NCI-H82 treated with DMSO at 0.1 percent for 48 hours (cell line): Measurements from ENCODE around the gene LGALS7.
"Not testable (repeated sequence)": the region's sequence is repeated elsewhere in the genome, so short reads cannot be mapped to it uniquely, and the experiment has no call there.

Experiments
- DNase-seq: peaks from one replicate; lab custom pipeline; 2025; ENCODE audit not compliant: unreplicated experiment; lab: John Stamatoyannopoulos, UW

Gene LGALS7

GRCh38 chr19:38774181-38774950 lies 1.0 kb upstream of the LGALS7 start:
- DNase-seq = no peak

- not testable (repeated sequence) for DNase-seq
These were observed 1.7 kb downstream of the LGALS7 start for GRCh38 chr19:38771569-38771968.

GRCh38 chr19:38770949-38771275 lies 2.4 kb downstream of the LGALS7 start:
- DNase-seq = not testable (repeated sequence)

DNA sequence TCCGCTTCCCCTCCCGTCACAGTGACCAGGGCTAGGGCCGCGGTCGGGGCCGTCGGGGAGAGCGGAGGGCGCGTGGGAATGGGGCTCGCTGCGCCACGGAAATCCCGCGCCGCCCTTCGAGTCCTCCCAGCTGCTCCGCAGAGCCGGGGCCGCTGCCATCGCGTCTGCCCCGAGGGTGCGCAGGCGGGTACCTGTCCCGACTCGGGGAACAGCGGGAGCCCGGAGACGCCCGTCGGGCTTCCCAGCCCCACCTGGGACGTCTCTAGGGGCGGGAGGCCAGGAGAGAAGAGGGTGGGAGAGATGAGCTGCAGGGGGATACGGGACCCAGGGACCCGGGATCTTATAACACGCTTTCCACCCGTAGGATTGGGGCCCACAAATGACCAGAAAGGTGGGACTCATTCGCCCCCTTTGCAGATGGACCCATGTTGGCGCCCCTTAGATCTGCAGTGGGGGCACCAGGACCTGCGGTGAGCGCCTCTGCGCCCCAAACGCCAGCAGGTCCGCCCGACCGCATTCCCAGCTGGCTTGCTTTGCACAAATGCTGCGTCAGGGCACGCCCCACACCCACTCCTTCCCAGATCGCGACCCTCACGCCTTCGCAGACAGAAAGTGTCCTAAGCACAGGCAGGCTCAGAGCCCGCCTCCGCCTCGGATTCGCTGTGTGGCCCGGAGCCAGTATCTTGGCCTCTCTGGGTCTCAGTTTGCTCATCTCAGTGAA lies 2.9 kb downstream of the LGALS7 start:
- DNase-seq = not testable (repeated sequence)

- no peak for DNase-seq
These were observed 3.6 kb downstream of the LGALS7 start for GRCh38 chr19:38769635-38770211.

DNA sequence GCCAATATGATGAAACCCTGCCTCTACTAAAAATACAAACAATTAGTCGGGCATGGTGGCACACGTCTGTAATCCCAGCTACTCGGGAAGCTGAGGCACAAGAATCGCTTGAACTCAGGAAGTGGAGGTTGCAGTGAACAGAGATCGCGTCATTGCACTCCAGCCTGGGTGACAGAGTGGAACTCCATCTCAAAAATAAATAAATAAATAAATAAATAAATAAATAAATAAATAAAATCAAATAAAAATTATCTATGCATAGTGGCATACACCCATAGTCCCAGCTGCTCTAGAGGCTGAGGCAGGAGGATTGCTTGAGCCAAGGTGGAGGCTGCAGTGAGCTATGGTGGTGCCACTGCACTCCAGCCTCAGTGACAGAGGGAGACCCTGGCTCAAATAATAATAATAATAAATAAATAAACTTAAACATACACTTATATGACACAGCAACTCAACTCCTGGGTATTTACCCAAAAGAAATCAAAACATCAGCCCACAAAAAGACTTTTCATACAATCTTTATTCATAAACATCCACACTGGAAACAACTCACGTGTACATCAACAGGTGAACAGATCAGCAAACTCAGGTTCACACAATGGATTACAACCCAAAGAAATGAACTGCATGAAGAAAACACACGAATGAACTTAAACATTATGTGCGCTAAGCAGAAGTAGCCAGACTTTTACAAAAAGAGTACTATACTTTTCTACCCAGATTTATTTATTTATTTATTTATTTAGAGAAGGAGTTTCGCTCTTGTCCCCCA lies 6.9 kb downstream of the LGALS7 start:
- DNase-seq = no peak

DNA sequence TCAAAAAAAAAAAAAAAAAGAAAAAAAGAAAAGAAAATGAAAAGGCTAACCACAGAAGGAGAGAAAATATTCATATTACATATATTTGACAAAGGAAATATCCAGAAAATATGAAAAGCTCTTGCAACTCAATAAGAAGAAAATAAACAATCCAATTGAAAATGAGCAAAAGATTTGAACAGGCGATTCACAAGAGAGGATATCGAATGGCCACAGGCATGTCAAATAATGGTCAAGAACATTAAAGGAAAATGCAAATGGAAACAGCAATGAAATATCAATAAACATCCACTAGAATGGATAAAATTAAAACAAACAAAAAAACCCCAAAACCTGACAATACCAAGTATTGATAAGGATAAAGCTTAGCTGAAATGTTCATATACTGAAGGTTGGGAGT lies 8.1 kb downstream of the LGALS7 start:
- DNase-seq = no peak

DNA sequence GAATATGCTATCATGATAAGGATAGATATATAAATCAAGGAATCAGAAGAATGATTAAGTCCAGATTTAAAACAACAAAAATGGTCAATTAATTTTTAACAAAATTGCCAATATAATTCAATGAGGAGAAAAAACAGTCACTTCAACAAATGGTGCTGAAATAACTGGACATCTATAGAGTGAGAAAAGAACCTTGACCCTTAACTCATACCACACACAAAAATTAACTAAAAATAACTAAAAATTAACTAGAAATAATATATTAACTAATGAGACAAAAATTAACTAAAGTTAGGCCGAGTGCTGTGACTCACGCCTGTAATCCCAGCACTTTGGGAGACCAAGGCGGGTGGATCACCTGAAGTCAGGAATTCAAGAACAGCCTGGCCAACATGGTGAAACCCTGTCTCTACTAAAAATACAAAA lies 9.5 kb downstream of the LGALS7 start:
- no peak for DNase-seq

GRCh38 chr19:38761884-38762389 lies 11.4 kb downstream of the LGALS7 start:
- not testable (repeated sequence) for DNase-seq

GRCh38 chr19:38760805-38761517 lies 12.4 kb downstream of the LGALS7 start:
- not testable (repeated sequence) for DNase-seq

- no peak for DNase-seq
These were observed 13.7 kb downstream of the LGALS7 start for GRCh38 chr19:38759590-38760003.

DNA sequence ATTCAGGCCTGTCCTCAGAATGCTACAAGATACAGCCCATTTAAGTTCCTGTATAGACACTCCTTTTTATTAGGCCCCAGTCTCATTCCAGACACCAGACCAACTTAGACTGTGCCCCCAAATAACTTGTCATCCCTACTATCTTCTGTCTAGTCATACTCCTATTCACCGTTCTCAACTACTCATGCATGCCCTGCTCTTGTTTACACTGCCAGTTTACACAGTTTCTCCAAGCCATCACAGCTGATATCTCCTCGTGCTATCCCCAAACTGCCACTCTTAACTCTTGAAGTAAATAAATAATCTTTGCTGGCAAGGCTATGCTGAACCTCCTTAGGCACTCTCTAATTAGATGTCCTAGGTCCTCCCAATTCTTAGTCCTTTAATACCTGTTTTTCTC lies 19.1 kb downstream of the LGALS7 start:
- not testable (repeated sequence) for DNase-seq

DNA sequence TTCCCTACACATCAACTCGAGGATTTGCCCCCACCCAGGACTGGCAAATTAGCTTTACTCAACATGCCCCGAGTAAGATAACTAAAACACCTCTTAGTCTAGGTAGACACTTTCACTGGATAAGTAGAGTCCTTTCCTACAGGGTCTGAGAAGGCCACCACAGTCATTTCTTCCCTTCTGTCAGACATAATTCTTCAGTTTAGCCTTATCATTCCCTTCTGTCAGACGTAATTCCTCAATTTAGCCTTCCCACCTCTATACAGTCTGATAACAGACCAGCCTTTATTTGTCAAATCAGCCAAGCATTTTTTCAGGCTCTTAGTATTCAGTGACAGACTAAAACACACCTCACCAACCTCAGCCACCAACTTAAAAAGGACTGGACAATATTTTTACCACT lies 19.5 kb downstream of the LGALS7 start:
- not testable (repeated sequence) for DNase-seq

DNA sequence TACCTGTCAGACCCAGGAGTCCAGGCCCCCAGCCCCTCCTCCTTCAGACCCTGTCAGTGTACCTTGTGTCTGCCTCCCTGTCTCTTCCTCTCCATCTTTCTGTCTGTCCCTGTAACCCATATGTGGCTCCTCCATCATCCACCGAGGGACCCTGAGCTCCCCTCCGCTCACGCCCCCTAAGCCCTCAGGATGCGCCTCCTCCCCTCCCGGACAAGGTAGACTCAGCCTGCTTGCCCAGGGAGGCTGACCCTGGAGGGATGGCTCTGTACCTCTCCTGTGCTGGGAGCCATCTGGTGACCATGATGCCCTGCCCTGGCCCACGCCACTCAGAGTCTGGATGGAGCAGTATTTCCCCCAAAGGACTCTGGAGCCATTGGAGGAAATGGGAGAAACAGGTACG lies 28.0 kb downstream of the LGALS7 start:
- DNase-seq = no peak

DNA sequence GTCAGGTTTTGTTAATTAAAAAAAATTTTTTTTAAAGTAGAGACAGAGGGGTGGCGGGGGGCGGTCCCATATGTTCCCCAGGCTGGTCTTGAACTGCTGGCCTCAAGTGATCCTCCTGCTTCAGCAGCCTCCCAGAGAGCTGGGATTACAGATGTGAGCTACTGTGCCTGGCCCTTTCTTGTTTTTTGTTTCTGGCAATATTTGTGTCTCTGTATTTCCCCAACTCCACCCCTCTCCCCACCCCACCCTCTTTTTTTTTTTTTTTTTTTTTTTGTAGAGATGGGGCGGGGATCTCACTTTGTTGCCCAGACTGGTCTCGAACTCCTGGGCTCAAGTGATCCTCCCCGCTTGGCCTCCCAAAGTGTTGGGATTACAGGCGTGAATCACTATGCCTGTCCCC lies 28.4 kb downstream of the LGALS7 start:
- no peak for DNase-seq

GRCh38 chr19:38744298-38744681 lies 29.0 kb downstream of the LGALS7 start, which contains the start of gene CAPN12:
Gene CAPN12, minus strand, starts transcription at chr19:38744474. Its CDS starts 309 bp downstream, at chr19:38744165.
- no peak for DNase-seq

GRCh38 chr19:38743394-38744297 lies 29.7 kb downstream of the LGALS7 start:
- DNase-seq = no peak

DNA sequence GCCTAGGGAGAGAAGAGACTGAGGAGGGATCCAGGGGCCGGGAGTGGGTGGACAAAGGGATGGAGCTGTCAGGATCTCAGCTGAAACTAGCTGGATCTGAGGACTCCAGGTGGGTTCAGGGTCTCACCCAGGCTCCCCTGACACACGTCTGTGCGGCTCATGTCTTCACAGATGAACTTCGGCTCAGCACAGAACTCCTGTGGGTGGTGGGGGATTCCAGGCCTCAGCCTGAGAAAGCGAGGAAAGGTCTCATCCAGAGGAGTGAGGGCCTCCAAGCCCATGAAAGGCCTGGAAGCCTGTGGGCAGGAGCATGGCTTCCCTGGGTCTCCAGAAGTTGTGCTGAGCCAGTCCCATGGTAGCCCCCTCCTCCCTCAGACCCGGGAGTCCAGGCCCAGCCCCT lies 30.4 kb downstream of the LGALS7 start:
- no peak for DNase-seq

- DNase-seq = no peak
These were observed 31.0 kb downstream of the LGALS7 start for GRCh38 chr19:38742296-38742695.
